OCI-LY3 (cell line): ENCODE data around the gene BLTP1.

Experiments
- EZH2phosphoT487 ChIP-seq: fragments of 200-600 bp; shearing (Covaris generic); IDR thresholded peaks from 2 replicates; pipeline ENCODE4 v1.6.1; 2018; ENCODE audit warnings: antibody characterized with exemption, mixed run types, low read depth
- TF ChIP-seq, protein P1 (sequence below): fragments of 200-600, 300-600 bp; sonication (generic); IDR thresholded peaks from 2 replicates; pipeline ENCODE4 v1.5.1; 2014; ENCODE audit warnings: antibody characterized with exemption, low read length, low read depth

- TF ChIP-seq, protein P1, sequence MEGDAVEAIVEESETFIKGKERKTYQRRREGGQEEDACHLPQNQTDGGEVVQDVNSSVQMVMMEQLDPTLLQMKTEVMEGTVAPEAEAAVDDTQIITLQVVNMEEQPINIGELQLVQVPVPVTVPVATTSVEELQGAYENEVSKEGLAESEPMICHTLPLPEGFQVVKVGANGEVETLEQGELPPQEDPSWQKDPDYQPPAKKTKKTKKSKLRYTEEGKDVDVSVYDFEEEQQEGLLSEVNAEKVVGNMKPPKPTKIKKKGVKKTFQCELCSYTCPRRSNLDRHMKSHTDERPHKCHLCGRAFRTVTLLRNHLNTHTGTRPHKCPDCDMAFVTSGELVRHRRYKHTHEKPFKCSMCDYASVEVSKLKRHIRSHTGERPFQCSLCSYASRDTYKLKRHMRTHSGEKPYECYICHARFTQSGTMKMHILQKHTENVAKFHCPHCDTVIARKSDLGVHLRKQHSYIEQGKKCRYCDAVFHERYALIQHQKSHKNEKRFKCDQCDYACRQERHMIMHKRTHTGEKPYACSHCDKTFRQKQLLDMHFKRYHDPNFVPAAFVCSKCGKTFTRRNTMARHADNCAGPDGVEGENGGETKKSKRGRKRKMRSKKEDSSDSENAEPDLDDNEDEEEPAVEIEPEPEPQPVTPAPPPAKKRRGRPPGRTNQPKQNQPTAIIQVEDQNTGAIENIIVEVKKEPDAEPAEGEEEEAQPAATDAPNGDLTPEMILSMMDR, result no peak
- no peak for TF ChIP-seq EZH2phosphoT487
These were observed 33.9 kb upstream of the BLTP1 start for GRCh38 chr4:122118243-122118642.
